Adrenal gland (tissue), 12 donors: ENCODE data around the gene LRRC9. TPM values are rescaled to one million over a fixed set of nuclear protein-coding genes. Genes with fewer than 3 reads are reported as not detected.
"Not testable (repeated sequence)": the region's sequence is repeated elsewhere in the genome, so short reads cannot be mapped to it uniquely, and the experiment has no call there.

Experiments used
- DNase-seq, 7 donors: peaks; one replicate each; pipeline ENCODE4 v3.0.0-alpha.2; 2019 to 2020
- H3K27ac ChIP-seq, 5 donors: fragments of 200-600 bp; sonication (generic) in 4 of 5; 1 replicate in 3 of 5; 2 replicates in 2 of 5; pipeline versions ENCODE4 v1.5.1 to v1.8.0; 2016 to 2020; ENCODE audit warnings: mild to moderate bottlenecking in 1 of 5
- H3K27me3 ChIP-seq: fragments of 200-600 bp; 2 replicates; pipeline ENCODE4 v1.8.0; 2021
- H3K36me3 ChIP-seq, 2 donors: fragments of 200-600 bp; replicated peaks in 1 of 2; 1 replicate in 1 of 2; 2 replicates in 1 of 2; pipeline versions ENCODE4 v1.5.1 to v1.8.0; 2018 to 2022
- H3K4me1 ChIP-seq, 2 donors: fragments of 200-600 bp; replicated peaks in 1 of 2; 1 replicate in 1 of 2; 2 replicates in 1 of 2; pipeline versions ENCODE4 v1.5.1 to v1.8.0; 2018 to 2021
- H3K4me3 ChIP-seq, 4 donors: fragments of 200-600 bp; sonication (generic) in 3 of 4; one replicate each; pipeline ENCODE4 v1.5.1; 2016 to 2018
- H3K9me3 ChIP-seq, 3 donors: fragments of 200-600 bp; sonication (generic) in 1 of 3; replicated peaks in 1 of 3; 1 replicate in 2 of 3; 2 replicates in 1 of 3; pipeline versions ENCODE4 v1.5.1 to v1.8.0; 2016 to 2021
- POLR2A ChIP-seq, 2 donors: fragments of 450-650 bp; IDR thresholded peaks; one replicate each; pipeline ENCODE4 v1.6.1; 2017; ENCODE audit warnings: antibody characterized with exemption in 2 of 2, mild to moderate bottlenecking in 2 of 2, moderate library complexity in 1 of 2
- WGBS, 4 donors: extraction: QIAGEN DNeasy Blood & Tissue Kit in 2 of 4; methylation state at CpG; one replicate each; pipeline versions ENCODE4 v1.1.5 to v1.1.7; 2013 to 2017; 5-methylcytosine and 5-hydroxymethylcytosine counted together
- intact Hi-C, 2 donors: fragments of 100-400 bp; cut with DNase I; formaldehyde crosslinking; loops; one replicate each; pipeline versions ENCODE4 v1.14.1 to v1.15.0; 2022 to 2023
- polyA plus RNA-seq, 3 donors: library from polyadenylated mRNA; stranded (reverse); fragments of 200-250 nt in 2 of 3; fragments of 350-450 nt in 1 of 3; fragmentation: Illumina TruSeq in 1 of 3; extraction: RNeasy Lipid Tissue Mini Kit (QIAGEN cat#74804) in 1 of 3; gene quantifications; one replicate each; pipeline ENCODE4 v1.2.3, GENCODE V29; 2013 to 2014
- total RNA-seq, 9 donors: library from RNA; depleted of rRNA in 4 of 9; stranded (reverse); fragments of >200 nt in 4 of 9; fragments of 120-200 nt in 1 of 9; fragmentation: NEBNext Ultra II Directional in 1 of 9; extraction: Animal tissue kit (Norgen Biotek cat#: 25700) in 1 of 9; gene quantifications; one replicate each; pipeline versions ENCODE4 v1.1.0 to v1.2.4, GENCODE V29; 2013 to 2023
- TF ChIP-seq, protein P1 (sequence below), 6 experiments: fragments of 450-650 bp in 4 of 6; fragments of 200-600 bp in 2 of 6; sonication (generic) in 1 of 6; IDR thresholded peaks; 1 replicate in 5 of 6; 2 replicates in 1 of 6; pipeline versions ENCODE4 v1.5.1 to v1.8.0; 2016 to 2021; ENCODE audit warnings: antibody characterized with exemption in 6 of 6, mild to moderate bottlenecking in 2 of 6, moderate library complexity in 1 of 6
- donor health status: healthy with polysubstance abuse.
- donor health status: Bipolar disorder and iron deficiency.
- donor health status: DM: yes; HTN: yes; CAD: no.
- donor health status: DM: no; HTN: no; CAD: no.
- donor health status: DM: no; HTN: no; CAD: no.
- donor health status: DM: yes; HTN: yes; CAD: no.

Gene LRRC9
- total and polyA plus RNA-seq, 12 donors, result 0.14 to 1.2 (median 0.65) TPM; not detected in 8

DNA sequence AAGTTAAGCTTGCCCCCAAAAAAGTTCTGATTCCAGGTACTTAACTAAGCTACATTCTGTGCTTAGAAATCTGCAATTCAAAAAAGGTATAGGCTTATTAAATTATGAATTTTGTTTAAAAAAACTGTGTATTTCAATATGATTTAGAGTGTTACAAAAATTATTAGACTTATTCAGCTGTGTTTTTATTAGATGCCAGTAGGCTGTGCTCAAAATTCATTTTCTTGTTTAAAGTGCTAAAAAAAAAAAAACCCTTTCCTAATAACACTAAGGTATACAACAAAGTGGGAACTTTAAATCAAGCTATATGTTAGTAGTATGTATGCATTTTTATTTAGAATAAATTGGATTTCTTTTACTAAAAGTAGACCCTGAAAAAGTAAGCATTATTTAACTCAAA is 25.0 kb downstream of the LRRC9 start:
- intact Hi-C loops, result no loop called here
- no peaks in the 10 kb centered on the region for H3K36me3 ChIP-seq
- H3K27ac ChIP-seq, result no peak overlapping the region
- H3K4me1 ChIP-seq, result no peaks in the 10 kb centered on the region
- no peak for DNase-seq
- peaks cover 0 to 9% (median 0%) of the 10 kb centered on the region in 3 donors for H3K9me3 ChIP-seq
- H3K4me3 ChIP-seq, result no peak overlapping the region
- TF ChIP-seq, protein P1, sequence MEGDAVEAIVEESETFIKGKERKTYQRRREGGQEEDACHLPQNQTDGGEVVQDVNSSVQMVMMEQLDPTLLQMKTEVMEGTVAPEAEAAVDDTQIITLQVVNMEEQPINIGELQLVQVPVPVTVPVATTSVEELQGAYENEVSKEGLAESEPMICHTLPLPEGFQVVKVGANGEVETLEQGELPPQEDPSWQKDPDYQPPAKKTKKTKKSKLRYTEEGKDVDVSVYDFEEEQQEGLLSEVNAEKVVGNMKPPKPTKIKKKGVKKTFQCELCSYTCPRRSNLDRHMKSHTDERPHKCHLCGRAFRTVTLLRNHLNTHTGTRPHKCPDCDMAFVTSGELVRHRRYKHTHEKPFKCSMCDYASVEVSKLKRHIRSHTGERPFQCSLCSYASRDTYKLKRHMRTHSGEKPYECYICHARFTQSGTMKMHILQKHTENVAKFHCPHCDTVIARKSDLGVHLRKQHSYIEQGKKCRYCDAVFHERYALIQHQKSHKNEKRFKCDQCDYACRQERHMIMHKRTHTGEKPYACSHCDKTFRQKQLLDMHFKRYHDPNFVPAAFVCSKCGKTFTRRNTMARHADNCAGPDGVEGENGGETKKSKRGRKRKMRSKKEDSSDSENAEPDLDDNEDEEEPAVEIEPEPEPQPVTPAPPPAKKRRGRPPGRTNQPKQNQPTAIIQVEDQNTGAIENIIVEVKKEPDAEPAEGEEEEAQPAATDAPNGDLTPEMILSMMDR (IDR thresholded peaks at IDR 0.05), result no peak
- TF ChIP-seq POLR2A (IDR thresholded peaks at IDR 0.05), result no peak
- H3K27me3 ChIP-seq, result no peaks in the 10 kb centered on the region

DNA sequence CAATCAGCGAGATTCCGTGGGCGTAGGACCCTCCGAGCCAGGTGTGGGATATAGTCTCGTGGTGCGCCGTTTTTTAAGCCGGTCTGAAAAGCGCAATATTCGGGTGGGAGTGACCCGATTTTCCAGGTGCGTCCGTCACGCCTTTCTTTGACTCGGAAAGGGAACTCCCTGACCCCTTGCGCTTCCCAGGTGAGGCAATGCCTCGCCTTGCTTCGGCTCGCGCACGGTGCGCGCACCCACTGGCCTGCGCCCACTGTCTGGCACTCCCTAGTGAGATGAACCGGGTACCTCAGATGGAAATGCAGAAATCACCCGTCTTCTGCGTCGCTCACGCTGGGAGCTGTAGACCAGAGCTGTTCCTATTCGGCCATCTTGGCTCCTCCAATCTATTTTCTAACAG is 32.2 kb downstream of the LRRC9 start:
- H3K4me1 ChIP-seq, H3K27me3 ChIP-seq, H3K36me3 ChIP-seq, DNase-seq, H3K9me3 ChIP-seq, H3K27ac ChIP-seq, intact Hi-C loops, H3K4me3 ChIP-seq: not testable (repeated sequence)
- 85 to 98% (median 93%) methylated on average over 9 to 22 of the region's 30 CpGs for whole genome bisulfite sequencing, 4 donors

DNA sequence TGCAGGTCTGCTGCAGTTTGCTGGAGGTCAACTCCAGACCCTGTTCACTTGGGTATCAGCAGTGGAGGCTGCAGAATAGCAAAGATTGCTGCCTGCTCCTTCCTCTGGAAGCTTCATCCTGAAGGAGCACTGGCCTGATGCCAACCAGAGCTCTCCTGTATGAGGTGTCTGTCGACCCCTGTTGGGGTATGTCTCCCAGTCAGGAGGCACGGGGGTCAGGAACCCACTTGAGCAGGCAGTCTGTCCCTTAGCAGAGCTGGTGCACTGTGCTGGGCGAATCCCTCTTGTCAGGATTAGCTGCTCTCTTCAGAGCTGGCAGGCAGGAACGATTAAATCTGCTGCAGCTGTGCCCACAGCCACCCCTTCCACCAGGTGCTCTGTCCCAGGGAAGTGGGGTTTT is 37.9 kb downstream of the LRRC9 start:
- 74 to 82% (median 78%) methylated on average over 4 of the region's 4 CpGs; no CpG with 5 or more reads in 1 of the 4 donors for WGBS, 4 donors
- H3K4me1 ChIP-seq, H3K36me3 ChIP-seq, H3K27ac ChIP-seq, intact Hi-C loops, DNase-seq, H3K4me3 ChIP-seq, H3K27me3 ChIP-seq, H3K9me3 ChIP-seq: not testable (repeated sequence)

DNA sequence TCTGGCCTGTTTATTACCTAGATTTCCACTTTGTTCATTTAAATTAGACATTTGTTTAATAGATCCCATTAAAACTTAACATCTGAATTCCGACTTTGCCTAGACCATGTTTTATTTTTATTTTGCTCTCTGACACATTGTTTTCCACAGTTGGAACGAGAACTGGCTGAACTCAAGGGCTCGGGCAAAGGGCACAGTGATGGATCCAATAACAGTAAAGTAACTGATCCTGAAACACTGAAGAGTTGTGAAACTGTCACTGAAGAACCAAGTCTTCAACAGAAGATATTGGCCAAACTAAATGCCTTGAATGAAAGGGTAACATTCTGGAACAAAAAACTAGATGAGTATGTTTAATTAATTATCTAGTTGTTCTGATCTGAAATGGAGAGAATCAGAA is 39.7 kb downstream of the LRRC9 start:
- no peak for TF ChIP-seq POLR2A (IDR thresholded peaks at IDR 0.05)
- TF ChIP-seq, protein P1 (IDR thresholded peaks at IDR 0.05), result no peak
- WGBS, 4 donors, result 78 to 87% (median 80%) methylated on average over 3 of the region's 3 CpGs
- intact Hi-C loops, result loop anchor here in 1 of 2 donors (10.0 kb wide), 1 partner anchor 225 kb away; no protein-coding TSS in a partner anchor

DNA sequence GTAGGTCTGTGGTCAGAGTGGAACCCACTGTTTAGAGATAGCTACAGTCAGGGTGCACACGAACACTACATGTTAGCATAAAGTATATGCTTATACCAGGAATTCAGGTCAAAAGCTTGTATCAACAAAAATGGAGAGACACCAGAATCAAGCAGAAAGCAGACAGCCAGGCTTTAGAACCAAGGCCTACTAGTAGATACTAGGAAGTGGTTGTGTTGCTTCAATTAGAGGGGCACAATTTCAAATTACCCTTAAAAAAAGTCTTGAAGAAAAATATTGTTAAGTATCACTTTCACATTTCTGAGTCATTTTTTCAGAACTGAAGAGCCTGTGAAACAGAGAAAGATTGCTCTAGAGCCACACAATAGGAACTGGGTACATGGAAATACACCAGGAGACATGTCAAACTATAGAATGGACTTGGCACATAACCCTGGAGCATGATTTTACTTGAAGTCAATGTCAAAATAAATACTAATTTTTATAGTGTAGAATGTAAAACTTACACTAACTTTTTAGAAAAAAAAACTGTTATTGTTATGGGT is 41.6 kb downstream of the LRRC9 start:
- Histone ChIP-seq H3K27ac (no peak overlapping the region), H3K27me3 (no peaks in the 10 kb centered on the region), H3K4me3 (no peak overlapping the region), H3K9me3 (no peaks in the 10 kb centered on the region), H3K4me1 (no peaks in the 10 kb centered on the region), H3K36me3 (no peaks in the 10 kb centered on the region)
- no peak for TF ChIP-seq POLR2A (IDR thresholded peaks at IDR 0.05)
- TF ChIP-seq, protein P1 (IDR thresholded peaks at IDR 0.05), result no peak
- intact Hi-C loops, result loop anchor here in 1 of 2 donors (10.0 kb wide), 1 partner anchor 223 kb away; no protein-coding TSS in a partner anchor
- DNase-seq, result no peak
- 79 to 89% (median 86%) methylated on average over 1 of the region's 1 CpG for WGBS, 4 donors

More for the DNA sequence above, 39.7 kb downstream of the LRRC9 start:
- H3K27me3 ChIP-seq, result no peaks in the 10 kb centered on the region
- no peaks in the 10 kb centered on the region for H3K9me3 ChIP-seq
- DNase-seq, result no peak
- no peaks in the 10 kb centered on the region for H3K4me1 ChIP-seq
- H3K4me3 ChIP-seq, result no peak overlapping the region
- no peaks in the 10 kb centered on the region for H3K36me3 ChIP-seq
- no peak overlapping the region for H3K27ac ChIP-seq
